Islet precursor cell (in vitro differentiated cells): Measurements from ENCODE around the gene PXDN.
"Not testable (repeated sequence)": the region's sequence is repeated elsewhere in the genome, so short reads cannot be mapped to it uniquely, and the experiment has no call there.

ENCODE experiments used
- DNase-seq: peaks from one replicate; pipeline ENCODE4 v3.0.0-alpha.2; 2018

Gene PXDN

GRCh38 chr2:1721706-1722646, 22.3 kb downstream of the PXDN start:
- DNase-seq = peak; percentile 34

GRCh38 chr2:1718339-1719220, 25.7 kb downstream of the PXDN start:
- peak; percentile 59 for DNase-seq

- DNase-seq = peak; percentile 96
Measured at GRCh38 chr2:1717113-1717512, 27.2 kb downstream of the PXDN start.

GRCh38 chr2:1716441-1716840, 27.9 kb downstream of the PXDN start:
- DNase-seq = peak; percentile 40

GRCh38 chr2:1716014-1716305, 28.4 kb downstream of the PXDN start:
- peak; percentile 29 for DNase-seq

GRCh38 chr2:1715184-1716013, 28.9 kb downstream of the PXDN start:
- DNase-seq = no peak

GRCh38 chr2:1714291-1715064, 29.8 kb downstream of the PXDN start:
- DNase-seq = peak; percentile 50

GRCh38 chr2:1713839-1714236, 30.5 kb downstream of the PXDN start:
- no peak for DNase-seq

- DNase-seq = no peak
Measured at GRCh38 chr2:1713142-1713838, 31.0 kb downstream of the PXDN start.

GRCh38 chr2:1709946-1710560, 34.3 kb downstream of the PXDN start:
- DNase-seq = peak; percentile 44

GRCh38 chr2:1709335-1709605, 35.0 kb downstream of the PXDN start:
- DNase-seq = no peak

- DNase-seq = no peak
Measured at GRCh38 chr2:1708476-1709334, 35.6 kb downstream of the PXDN start.

GRCh38 chr2:1707771-1708418, 36.4 kb downstream of the PXDN start:
- DNase-seq = peak; percentile 98

GRCh38 chr2:1706089-1706841, 38.0 kb downstream of the PXDN start:
- DNase-seq = not testable (repeated sequence)

GRCh38 chr2:1705557-1706076, 38.7 kb downstream of the PXDN start:
- peak; percentile 46 for DNase-seq

GRCh38 chr2:1704631-1705556, 39.4 kb downstream of the PXDN start:
- DNase-seq = peak; percentile 70

- DNase-seq = peak; percentile 54
Measured at GRCh38 chr2:1702186-1702565, 42.1 kb downstream of the PXDN start.
